ENCODE measurements around the gene THSD7A.

GRCh38 chr7:11642276-11642675 is 189.7 kb downstream of the THSD7A start:
- TF ChIP-seq, protein P1, sequence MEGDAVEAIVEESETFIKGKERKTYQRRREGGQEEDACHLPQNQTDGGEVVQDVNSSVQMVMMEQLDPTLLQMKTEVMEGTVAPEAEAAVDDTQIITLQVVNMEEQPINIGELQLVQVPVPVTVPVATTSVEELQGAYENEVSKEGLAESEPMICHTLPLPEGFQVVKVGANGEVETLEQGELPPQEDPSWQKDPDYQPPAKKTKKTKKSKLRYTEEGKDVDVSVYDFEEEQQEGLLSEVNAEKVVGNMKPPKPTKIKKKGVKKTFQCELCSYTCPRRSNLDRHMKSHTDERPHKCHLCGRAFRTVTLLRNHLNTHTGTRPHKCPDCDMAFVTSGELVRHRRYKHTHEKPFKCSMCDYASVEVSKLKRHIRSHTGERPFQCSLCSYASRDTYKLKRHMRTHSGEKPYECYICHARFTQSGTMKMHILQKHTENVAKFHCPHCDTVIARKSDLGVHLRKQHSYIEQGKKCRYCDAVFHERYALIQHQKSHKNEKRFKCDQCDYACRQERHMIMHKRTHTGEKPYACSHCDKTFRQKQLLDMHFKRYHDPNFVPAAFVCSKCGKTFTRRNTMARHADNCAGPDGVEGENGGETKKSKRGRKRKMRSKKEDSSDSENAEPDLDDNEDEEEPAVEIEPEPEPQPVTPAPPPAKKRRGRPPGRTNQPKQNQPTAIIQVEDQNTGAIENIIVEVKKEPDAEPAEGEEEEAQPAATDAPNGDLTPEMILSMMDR (IDR thresholded peaks at IDR 0.05; ENCODE audit: low read depth, low read length): no peak
- TF ChIP-seq EZH2phosphoT487 (IDR thresholded peaks at IDR 0.05; ENCODE audit: low read depth): no peak
